ENCODE measurements around the gene POLR1A.

The POLR1A gene

GRCh38 chr2:85975581-85975980 lies 130.1 kb downstream of the POLR1A start:
- DNase-seq = no peak

DNA sequence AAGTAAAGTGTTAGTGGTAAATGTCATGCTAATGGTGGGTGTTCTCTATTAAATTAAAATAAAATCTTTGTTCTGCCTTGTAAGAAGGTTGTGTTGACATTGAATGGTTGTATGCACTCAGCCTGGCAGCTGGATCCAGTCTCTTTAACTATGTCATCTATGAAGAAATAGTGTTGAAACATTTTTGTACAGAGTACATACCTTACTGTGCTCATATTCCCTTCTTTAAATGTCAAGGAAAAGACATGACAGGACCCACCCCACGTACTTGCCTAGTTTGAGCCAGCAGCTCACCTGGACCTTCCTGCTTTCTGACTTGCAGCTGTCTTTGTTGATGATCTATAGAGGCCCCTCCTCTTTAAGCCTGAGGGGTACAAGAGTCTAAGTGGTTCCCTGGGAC lies 131.3 kb downstream of the POLR1A start:
- DNase-seq = no peak

- DNase-seq = no peak
Measured at GRCh38 chr2:85972355-85972754, 133.3 kb downstream of the POLR1A start.

DNA sequence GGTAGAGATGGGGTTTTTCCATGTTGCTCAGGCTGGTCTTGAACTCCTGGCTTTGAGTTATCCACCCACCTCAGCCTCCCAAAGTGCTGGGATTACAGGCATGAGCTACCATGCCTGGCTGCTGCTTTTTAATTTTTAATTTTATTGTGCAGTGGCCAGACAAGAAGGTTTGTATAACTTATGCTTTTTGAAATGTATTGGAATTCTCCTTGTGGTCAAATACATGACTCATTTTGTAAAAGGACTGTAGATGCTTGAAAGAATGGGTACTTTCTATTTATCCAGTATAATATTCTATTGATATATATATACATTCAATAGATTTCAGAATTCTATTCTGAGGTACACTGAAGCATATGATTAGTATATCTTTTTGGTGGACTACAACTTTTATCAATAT lies 134.3 kb downstream of the POLR1A start:
- peak; percentile 64 for DNase-seq

All from fibroblast of skin of abdomen (primary cell).